ENCODE results near the gene RYR2.

GRCh38 chr1:237206065-237206414 lies 164.1 kb downstream of the RYR2 start:
- TF ChIP-seq SIN3A (IDR thresholded peaks at IDR 0.05; ENCODE audit: borderline replicate concordance, insufficient read depth, low read depth, low read length) (no peak), REST (IDR thresholded peaks at IDR 0.05; ENCODE audit: insufficient read depth in 1 of 2, low read depth in 2 of 2, low read length in 1 of 2) (no peak), CTCF (IDR thresholded peaks at IDR 0.05) (no peak)

Data from Panc1 (cell line).